Measurements from ENCODE around the gene ISLR2. TPM values are rescaled to one million over a fixed set of nuclear protein-coding genes. Genes with fewer than 3 reads are reported as not detected.
A peak's percentile ranks its signal among the peaks of the same experiment; 100 is the strongest.
"Not testable (repeated sequence)": the region's sequence is repeated elsewhere in the genome, so short reads cannot be mapped to it uniquely, and the experiment has no call there.

Gene ISLR2
- total RNA-seq, 1 donor from 2014 or later: 2.2 TPM

GRCh38 chr15:74146277-74146800 lies 16.0 kb downstream of the ISLR2 start:
- no peak for DNase-seq
- intact Hi-C loops (cut with micrococcal nuclease): no loop called here
- ATAC-seq: no peak

GRCh38 chr15:74147051-74147450 lies 16.7 kb downstream of the ISLR2 start:
- DNase-seq (no peak), ATAC-seq (no peak)
- intact Hi-C loops (cut with micrococcal nuclease): no loop called here

- intact Hi-C loops (cut with micrococcal nuclease): no loop called here
- ATAC-seq (no peak), DNase-seq (no peak)
Observed at GRCh38 chr15:74155766-74156417, 25.5 kb downstream of the ISLR2 start.

- intact Hi-C loops (cut with micrococcal nuclease): no loop called here
Observed at GRCh38 chr15:74156678-74157411, 26.5 kb downstream of the ISLR2 start.

GRCh38 chr15:74157868-74158827 lies 27.8 kb downstream of the ISLR2 start:
- no peak for ATAC-seq
- intact Hi-C loops (cut with micrococcal nuclease): no loop called here
- no peak for DNase-seq

More at GRCh38 chr15:74156678-74157411, 26.5 kb downstream of the ISLR2 start:
- DNase-seq: peak; percentile 49
- ATAC-seq: peak; percentile 93

- no peak for DNase-seq
- intact Hi-C loops (cut with micrococcal nuclease): no loop called here
- no peak for ATAC-seq
Observed at GRCh38 chr15:74158855-74159650, 28.7 kb downstream of the ISLR2 start.

- intact Hi-C loops (cut with micrococcal nuclease): no loop called here
- ATAC-seq: no peak
- no peak for DNase-seq
Observed at GRCh38 chr15:74159773-74160172, 29.4 kb downstream of the ISLR2 start.

GRCh38 chr15:74160390-74160789 lies 30.0 kb downstream of the ISLR2 start:
- ATAC-seq: not testable (repeated sequence)

GRCh38 chr15:74162195-74162536 lies 31.8 kb downstream of the ISLR2 start:
- ATAC-seq; intact Hi-C loops (cut with micrococcal nuclease); DNase-seq: not testable (repeated sequence)

More at GRCh38 chr15:74160390-74160789, 30.0 kb downstream of the ISLR2 start:
- intact Hi-C loops (cut with micrococcal nuclease); DNase-seq: not testable (repeated sequence)

GRCh38 chr15:74165461-74165860 lies 35.1 kb downstream of the ISLR2 start:
- ATAC-seq (no peak), DNase-seq (no peak)
- intact Hi-C loops (cut with micrococcal nuclease): no loop called here

- intact Hi-C loops (cut with micrococcal nuclease): no loop called here
- ATAC-seq: no peak
- no peak for DNase-seq
Observed at GRCh38 chr15:74167891-74168331, 37.5 kb downstream of the ISLR2 start.

GRCh38 chr15:74168711-74169126 lies 38.3 kb downstream of the ISLR2 start:
- intact Hi-C loops (cut with micrococcal nuclease): no loop called here
- DNase-seq (no peak), ATAC-seq (peak; percentile 27)

- no peak for ATAC-seq
- intact Hi-C loops (cut with micrococcal nuclease): no loop called here
- DNase-seq: no peak
Observed at GRCh38 chr15:74170071-74170844, 39.9 kb downstream of the ISLR2 start.

- no peak for ATAC-seq
- no peak for DNase-seq
- intact Hi-C loops (cut with micrococcal nuclease): no loop called here
Observed at GRCh38 chr15:74170875-74171578, 40.6 kb downstream of the ISLR2 start.

GRCh38 chr15:74171965-74172541 lies 41.7 kb downstream of the ISLR2 start:
- intact Hi-C loops (cut with micrococcal nuclease): no loop called here
- DNase-seq (no peak), ATAC-seq (no peak)

GRCh38 chr15:74172701-74173379 lies 42.5 kb downstream of the ISLR2 start:
- intact Hi-C loops (cut with micrococcal nuclease): no loop called here

More at GRCh38 chr15:74172701-74173379, 42.5 kb downstream of the ISLR2 start:
- peak; percentile 86 for DNase-seq
- peak; percentile 81 for ATAC-seq
